Aortic smooth muscle cell (primary cell): ENCODE measurements around the gene DNAH10. TPM values are rescaled to one million over a fixed set of nuclear protein-coding genes. Genes with fewer than 3 reads are reported as not detected.

Experiments
- total RNA-seq: library from RNA; depleted of rRNA; stranded (reverse); fragments of >200 nt; gene quantifications from 2 replicates; pipeline ENCODE4 v1.2.3, GENCODE V29; 2014

DNAH10 gene
- 0.13 TPM in 1 of 2 replicates, not detected in the other for total RNA-seq

DNA sequence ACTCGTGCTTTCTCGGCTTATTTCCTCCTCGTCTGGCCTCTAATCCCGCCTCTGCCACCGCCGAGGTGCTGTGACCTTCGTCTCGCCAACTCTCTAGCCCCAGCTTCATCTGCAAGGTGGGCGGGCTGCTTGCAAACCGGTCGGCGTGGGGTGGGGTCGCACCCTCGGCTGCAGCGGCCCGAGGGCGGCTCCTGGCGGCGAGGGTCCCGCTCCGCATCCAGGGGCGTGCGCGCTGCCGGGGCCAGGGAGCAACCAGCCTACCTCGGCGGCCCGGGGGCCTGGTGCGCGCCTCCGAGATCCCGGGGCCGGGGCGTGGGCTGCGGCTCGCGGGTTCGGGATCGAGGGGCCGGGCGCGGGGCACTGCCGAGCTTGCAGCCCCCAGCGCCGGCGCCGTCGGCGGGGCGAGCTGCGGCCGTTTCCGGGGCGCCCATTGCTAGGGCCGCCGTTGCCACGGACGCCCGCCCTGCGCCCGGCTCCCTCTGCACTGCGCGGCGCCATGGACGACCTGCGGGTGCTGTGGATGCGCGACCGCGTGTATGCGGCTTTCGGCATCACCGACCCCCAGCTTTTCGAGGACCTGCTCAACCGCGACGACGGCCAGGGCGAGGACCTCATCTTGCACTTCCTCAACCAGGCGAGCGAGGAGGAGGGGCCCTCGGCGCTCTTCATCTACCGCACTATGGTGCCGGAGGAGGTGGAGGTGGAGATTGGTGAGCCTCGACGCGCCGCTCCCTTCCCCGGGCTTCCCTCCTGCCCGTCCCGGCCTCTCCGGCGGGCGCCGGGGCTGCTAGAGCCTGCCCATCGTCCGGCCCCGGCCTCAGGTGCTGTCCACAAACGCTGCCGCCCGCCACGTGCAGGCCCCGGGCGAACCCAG, at the start of gene DNAH10:
TSS of gene DNAH10 (plus strand) at position 461 of the 874 bp plus-strand sequence. CDS start at position 497, 36 bp downstream.

GRCh38 chr12:123972457-123973401, 210.6 kb downstream of the DNAH10 start, which contains the start of the genes CCDC92 and ZNF664:
TSS of gene CCDC92 (minus strand) at chr12:123972831. CDS start at chr12:123944305, 28,526 bp downstream.
TSS of gene ZNF664 (plus strand) at chr12:123973215. CDS start at chr12:124012145, 38,930 bp downstream.

Other genes with a start within 250 kb of the DNAH10 start
- gene RILPL1, start 228.6 kb upstream of the DNAH10 start, total RNA-seq = 12.0 and 13.2 TPM in 2 replicates
- gene TMED2, start 177.7 kb upstream of the DNAH10 start, total RNA-seq = 484 and 519 TPM in 2 replicates
- 13.2 and 19.6 TPM in 2 replicates for gene DDX55, start 160.2 kb upstream of the DNAH10 start, total RNA-seq
- 42.3 and 46.3 TPM in 2 replicates for gene EIF2B1, start 128.6 kb upstream of the DNAH10 start, total RNA-seq
- 25.4 and 27.8 TPM in 2 replicates for gene GTF2H3, start 128.5 kb upstream of the DNAH10 start, total RNA-seq
- gene TCTN2, start 91.2 kb upstream of the DNAH10 start, total RNA-seq = 11.6 and 15.4 TPM in 2 replicates
- gene ATP6V0A2, start 49.9 kb upstream of the DNAH10 start, total RNA-seq = 16.4 and 22.2 TPM in 2 replicates
- gene CCDC92, start 210.5 kb downstream of the DNAH10 start, total RNA-seq = 8.2 and 20.9 TPM in 2 replicates
- gene ZNF664, start 210.9 kb downstream of the DNAH10 start, total RNA-seq = 35.5 and 52.5 TPM in 2 replicates